ENCODE data around the gene TRIM44.

DNA sequence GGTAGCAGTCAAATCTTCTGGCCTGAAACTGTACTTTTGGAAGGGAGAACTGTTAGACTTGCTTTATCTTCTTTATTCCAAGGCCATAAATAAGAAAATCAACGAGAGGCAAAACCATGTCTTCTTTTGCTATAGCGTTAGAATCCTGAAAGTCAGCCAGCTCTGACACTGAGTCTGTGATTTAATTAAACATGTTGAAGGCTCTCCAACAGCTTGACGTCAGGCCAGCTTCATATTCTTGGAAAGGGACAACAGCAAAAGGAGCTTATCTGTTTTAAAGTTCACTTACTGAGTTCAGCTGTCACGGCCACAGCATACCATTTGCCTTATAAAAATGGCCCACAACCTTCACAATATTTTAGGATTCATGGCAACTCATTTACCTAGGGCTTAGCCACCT is 150.3 kb downstream of the TRIM44 start:
- no peak for TF ChIP-seq TAF1 (IDR thresholded peaks at IDR 0.05; ENCODE audit: low read depth, low read length)
- no peak for TF ChIP-seq POLR2A (IDR thresholded peaks at IDR 0.05; ENCODE audit: low read depth, low read length)
- no peak for TF ChIP-seq PAX5 (IDR thresholded peaks at IDR 0.05; ENCODE audit: insufficient read depth, low read length, severe bottlenecking)

Measured in GM12891 (cell line).